ENCODE results near the gene ASIC2. TPM values are rescaled to one million over a fixed set of nuclear protein-coding genes. Genes with fewer than 3 reads are reported as not detected.

Gene ASIC2
- total RNA-seq, 3 donors from 2014 or later, result 0.84 to 4.6 (median 0.98) TPM

DNA sequence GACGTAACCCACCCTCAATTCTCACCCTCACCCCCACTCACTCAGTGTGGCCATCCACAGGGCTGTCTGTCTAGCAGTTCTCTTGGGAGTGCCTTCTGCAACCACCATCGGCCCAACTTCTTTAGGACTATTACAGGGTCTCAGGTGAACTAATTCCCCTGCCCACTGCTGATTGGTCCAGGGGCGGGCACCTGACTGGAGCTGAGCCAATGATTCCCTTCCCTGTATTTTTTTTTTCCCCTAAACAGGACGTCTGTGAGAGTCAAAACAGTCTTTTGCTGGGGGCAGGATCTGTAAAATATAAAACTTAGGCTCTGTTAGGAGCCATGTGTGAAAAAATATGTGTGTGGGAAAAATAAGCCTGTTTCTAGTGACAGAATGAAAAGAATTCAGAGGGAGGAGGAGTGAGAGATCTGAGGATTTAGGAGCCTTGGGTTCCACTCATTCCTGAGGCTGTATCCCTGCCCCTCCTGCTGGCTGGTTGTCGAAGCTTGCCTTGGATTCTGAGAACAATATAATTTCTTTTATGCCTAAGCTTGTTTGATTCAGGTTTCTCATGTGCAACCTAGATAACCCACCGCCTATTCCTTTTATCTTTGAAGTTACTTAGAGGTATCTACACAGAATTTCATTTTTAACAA lies 186.4 kb downstream of the ASIC2 start:
- TF ChIP-seq, protein P1, sequence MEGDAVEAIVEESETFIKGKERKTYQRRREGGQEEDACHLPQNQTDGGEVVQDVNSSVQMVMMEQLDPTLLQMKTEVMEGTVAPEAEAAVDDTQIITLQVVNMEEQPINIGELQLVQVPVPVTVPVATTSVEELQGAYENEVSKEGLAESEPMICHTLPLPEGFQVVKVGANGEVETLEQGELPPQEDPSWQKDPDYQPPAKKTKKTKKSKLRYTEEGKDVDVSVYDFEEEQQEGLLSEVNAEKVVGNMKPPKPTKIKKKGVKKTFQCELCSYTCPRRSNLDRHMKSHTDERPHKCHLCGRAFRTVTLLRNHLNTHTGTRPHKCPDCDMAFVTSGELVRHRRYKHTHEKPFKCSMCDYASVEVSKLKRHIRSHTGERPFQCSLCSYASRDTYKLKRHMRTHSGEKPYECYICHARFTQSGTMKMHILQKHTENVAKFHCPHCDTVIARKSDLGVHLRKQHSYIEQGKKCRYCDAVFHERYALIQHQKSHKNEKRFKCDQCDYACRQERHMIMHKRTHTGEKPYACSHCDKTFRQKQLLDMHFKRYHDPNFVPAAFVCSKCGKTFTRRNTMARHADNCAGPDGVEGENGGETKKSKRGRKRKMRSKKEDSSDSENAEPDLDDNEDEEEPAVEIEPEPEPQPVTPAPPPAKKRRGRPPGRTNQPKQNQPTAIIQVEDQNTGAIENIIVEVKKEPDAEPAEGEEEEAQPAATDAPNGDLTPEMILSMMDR (IDR thresholded peaks at IDR 0.05), result no peak
- ATAC-seq (no peak), DNase-seq (no peak)
- Histone ChIP-seq H3K9me3 (no peaks in the 10 kb centered on the region), H3K4me1 (ENCODE audit: low read depth) (no peaks in the 10 kb centered on the region), H3K36me3 (ENCODE audit: low read depth) (no peaks in the 10 kb centered on the region), H3K4me3 (no peak overlapping the region)
- intact Hi-C loops (cut with DNase I, micrococcal nuclease), result no loop called here

DNA sequence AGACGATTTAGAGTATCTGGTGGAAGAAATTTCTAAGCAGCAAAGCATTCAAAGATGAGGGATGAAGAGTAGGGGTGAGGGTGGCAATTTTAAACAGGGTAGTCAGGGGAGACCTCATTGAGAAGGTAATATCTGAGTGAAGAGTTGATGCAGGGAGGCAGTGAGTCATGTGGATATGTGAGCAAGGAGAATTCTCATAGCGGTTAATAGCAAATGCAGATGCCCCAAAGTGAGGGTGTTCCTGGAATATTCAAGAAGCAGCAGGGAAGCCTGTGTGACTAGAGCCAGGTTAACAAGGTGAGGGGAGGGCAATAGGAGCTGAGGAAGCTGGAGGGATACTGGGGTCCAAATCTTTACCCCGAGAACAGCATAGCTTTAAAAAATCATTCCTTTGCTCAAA lies 187.2 kb downstream of the ASIC2 start:
- Histone ChIP-seq H3K4me3 (no peak overlapping the region), H3K36me3 (ENCODE audit: low read depth) (no peaks in the 10 kb centered on the region), H3K4me1 (ENCODE audit: low read depth) (no peaks in the 10 kb centered on the region), H3K9me3 (no peaks in the 10 kb centered on the region)
- DNase-seq (no peak), ATAC-seq (no peak)
- TF ChIP-seq, protein P1 (IDR thresholded peaks at IDR 0.05), result no peak
- intact Hi-C loops (cut with DNase I, micrococcal nuclease), result no loop called here

DNA sequence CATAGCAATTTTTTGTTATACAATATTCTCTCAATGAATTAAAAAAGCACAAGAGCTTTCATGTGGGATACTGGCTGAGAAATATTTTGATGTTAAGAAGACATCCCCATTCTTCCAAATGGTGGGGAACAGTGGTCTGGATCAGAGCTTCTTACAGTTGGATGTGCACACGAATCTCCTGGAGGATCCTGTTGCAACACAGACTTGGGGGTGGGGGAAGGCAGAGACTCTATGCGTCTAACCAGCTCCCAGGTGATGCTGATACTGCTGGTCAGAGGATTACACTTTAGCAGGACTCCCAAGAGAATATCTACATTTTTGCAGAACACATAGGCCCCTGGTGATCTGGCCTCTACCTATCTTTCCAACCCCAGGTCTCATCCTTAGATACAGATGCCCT lies 193.2 kb downstream of the ASIC2 start:
- ATAC-seq, result no peak
- TF ChIP-seq, protein P1 (IDR thresholded peaks at IDR 0.05), result no peak
- DNase-seq, result no peak
- Histone ChIP-seq H3K9me3 (no peaks in the 10 kb centered on the region), H3K4me1 (ENCODE audit: low read depth) (no peaks in the 10 kb centered on the region), H3K36me3 (ENCODE audit: low read depth) (no peaks in the 10 kb centered on the region), H3K4me3 (no peak overlapping the region)
- intact Hi-C loops (cut with DNase I, micrococcal nuclease), result loop anchor here in 1 of 2 donors (5.0 kb wide), 1 partner anchor 577 kb away; no protein-coding TSS in a partner anchor

DNA sequence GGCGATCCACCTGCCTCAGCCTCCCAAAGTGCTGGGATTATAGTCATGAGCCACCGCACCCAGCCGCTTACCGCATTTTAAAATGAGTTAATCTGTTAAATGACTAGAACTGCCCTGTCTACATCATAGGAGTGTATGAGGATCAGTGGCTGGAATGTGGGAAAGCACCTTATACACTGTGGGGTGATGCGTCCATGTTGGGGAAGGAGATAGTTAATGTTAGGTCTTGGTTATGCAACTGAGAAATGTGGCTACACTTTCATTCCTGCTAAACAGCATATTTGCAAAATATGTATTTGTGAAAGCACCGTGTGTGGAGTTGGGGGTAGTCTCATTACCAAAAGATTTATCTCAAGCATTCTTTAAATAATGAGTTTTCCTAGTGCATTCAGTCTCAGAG lies 193.8 kb downstream of the ASIC2 start:
- Histone ChIP-seq H3K36me3 (ENCODE audit: low read depth) (no peaks in the 10 kb centered on the region), H3K9me3 (no peaks in the 10 kb centered on the region), H3K4me3 (no peak overlapping the region), H3K4me1 (ENCODE audit: low read depth) (no peaks in the 10 kb centered on the region)
- TF ChIP-seq, protein P1 (IDR thresholded peaks at IDR 0.05), result no peak
- intact Hi-C loops (cut with DNase I, micrococcal nuclease), result loop anchor here in 1 of 2 donors (5.0 kb wide), 1 partner anchor 578 kb away; no protein-coding TSS in a partner anchor
- no peak for ATAC-seq
- no peak for DNase-seq

DNA sequence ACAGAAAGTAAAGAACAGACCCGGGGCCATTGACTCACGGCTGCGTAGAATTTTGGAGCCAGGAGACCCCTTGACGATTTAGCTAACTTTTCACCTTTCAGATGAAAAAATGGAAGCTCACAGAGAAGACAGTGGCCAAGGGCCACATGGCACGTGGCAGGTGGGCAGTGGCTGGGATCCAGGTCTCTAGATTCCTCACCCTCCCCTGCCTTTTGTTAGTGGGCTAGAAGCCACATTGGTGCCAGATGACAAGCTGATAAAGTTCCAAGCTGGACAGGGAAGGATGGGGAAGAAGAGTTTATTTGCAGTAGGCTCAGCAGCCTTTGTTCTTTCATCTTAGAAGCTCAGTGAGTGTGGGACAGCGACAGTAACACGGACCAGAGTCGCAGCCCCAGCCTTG lies 195.7 kb downstream of the ASIC2 start:
- H3K4me3 ChIP-seq, result no peak overlapping the region
- no peaks in the 10 kb centered on the region for H3K36me3 ChIP-seq (ENCODE audit: low read depth)
- ATAC-seq, result no peak
- no peak for DNase-seq
- intact Hi-C loops (cut with DNase I, micrococcal nuclease), result loop anchor here in 1 of 2 donors (5.0 kb wide), 1 partner anchor 580 kb away; no protein-coding TSS in a partner anchor
- no peaks in the 10 kb centered on the region for H3K4me1 ChIP-seq (ENCODE audit: low read depth)
- TF ChIP-seq, protein P1 (IDR thresholded peaks at IDR 0.05), result no peak
- no peaks in the 10 kb centered on the region for H3K9me3 ChIP-seq

All from mucosa of descending colon (tissue), 3 donors.